OCI-LY1 (cell line): ENCODE measurements around the gene PRLH.

Experiments
- CTCF ChIP-seq: fragments of 200-600 bp; sonication (generic), shearing (Covaris generic); IDR thresholded peaks from 2 replicates; pipeline ENCODE4 v1.5.1; 2017; ENCODE audit warnings: mild to moderate bottlenecking, antibody characterized with exemption, low read length, moderate library complexity, mixed read lengths
- EZH2 ChIP-seq: fragments of 200-600 bp; sonication (generic), shearing (Covaris generic); IDR thresholded peaks from 2 replicates; pipeline ENCODE4 v1.8.0; 2017; ENCODE audit warnings: borderline replicate concordance, mixed run types, mild to moderate bottlenecking, antibody characterized with exemption, low read length, moderate library complexity, mixed read lengths

GRCh38 chr2:237568121-237568660, 1.8 kb downstream of the PRLH start:
- TF ChIP-seq CTCF (no peak), EZH2 (no peak)
